Gastroesophageal sphincter (tissue), 4 donors: ENCODE measurements around the gene QRSL1. TPM values are rescaled to one million over a fixed set of nuclear protein-coding genes. Genes with fewer than 3 reads are reported as not detected.

Experiments
- ATAC-seq: fragments of 150-250 bp; one replicate; pipeline ENCODE4 v1.9.1; 2016; ENCODE audit warnings: mild to moderate bottlenecking, moderate library complexity
- H3K27ac ChIP-seq, 4 donors: fragments of 200-600 bp; sonication (generic) in 3 of 4; 1 replicate in 3 of 4; 2 replicates in 1 of 4; pipeline ENCODE4 v1.5.1; 2016 to 2019
- H3K27me3 ChIP-seq: fragments of 200-600 bp; sonication (generic); one replicate; pipeline ENCODE4 v1.5.1; 2019
- H3K36me3 ChIP-seq, 2 donors: fragments of 200-600 bp; sonication (generic); one replicate each; pipeline ENCODE4 v1.5.1; 2019; ENCODE audit warnings: control low read depth in 1 of 2
- H3K4me1 ChIP-seq, 3 donors: fragments of 200-600 bp; sonication (generic); 1 replicate in 2 of 3; 2 replicates in 1 of 3; pipeline ENCODE4 v1.5.1; 2016 to 2019; ENCODE audit warnings: control low read depth in 2 of 3
- H3K4me3 ChIP-seq, 2 donors: fragments of 200-600 bp; sonication (generic); one replicate each; pipeline ENCODE4 v1.5.1; 2019; ENCODE audit warnings: mild to moderate bottlenecking in 1 of 2, moderate library complexity in 1 of 2
- H3K9me3 ChIP-seq, 3 donors: fragments of 200-600 bp; sonication (generic); one replicate each; pipeline ENCODE4 v1.5.1; 2017 to 2019; ENCODE audit warnings: control low read depth in 2 of 3
- EP300 ChIP-seq: sonication (generic); formaldehyde crosslinking; IDR thresholded peaks from one replicate; pipeline ENCODE4 v1.6.1; 2017; ENCODE audit warnings: antibody characterized with exemption, mild to moderate bottlenecking
- POLR2A ChIP-seq, 2 donors: fragments of 450-650 bp; IDR thresholded peaks; one replicate each; pipeline ENCODE4 v1.6.1; 2017; ENCODE audit warnings: antibody characterized with exemption in 2 of 2, mild to moderate bottlenecking in 2 of 2, moderate library complexity in 1 of 2
- POLR2AphosphoS5 ChIP-seq: sonication (generic); formaldehyde crosslinking; IDR thresholded peaks from one replicate; pipeline ENCODE4 v1.6.1; 2017; ENCODE audit warnings: antibody characterized with exemption
- WGBS, 2 donors: methylation state at CpG; one replicate each; pipeline ENCODE4 v1.1.5; 2018; ENCODE audit warnings: low coverage in 1 of 2; 5-methylcytosine and 5-hydroxymethylcytosine counted together
- total RNA-seq, 4 donors: library from RNA; depleted of rRNA; stranded (reverse); fragments of >200 nt; gene quantifications; one replicate each; pipeline ENCODE4 v1.1.0, GENCODE V29; 2016
- TF ChIP-seq, protein P1 (sequence below), 4 experiments: fragments of 200-600 bp in 2 of 4; fragments of 450-650 bp in 2 of 4; sonication (generic) in 1 of 4; IDR thresholded peaks; one replicate each; pipeline ENCODE4 v1.5.1; 2017 to 2019; ENCODE audit warnings: antibody characterized with exemption in 4 of 4, mild to moderate bottlenecking in 2 of 4, moderate library complexity in 2 of 4

QRSL1 gene
- total RNA-seq, 4 donors from 2014 or later = 7.5 to 10.3 (median 9.5) TPM

DNA sequence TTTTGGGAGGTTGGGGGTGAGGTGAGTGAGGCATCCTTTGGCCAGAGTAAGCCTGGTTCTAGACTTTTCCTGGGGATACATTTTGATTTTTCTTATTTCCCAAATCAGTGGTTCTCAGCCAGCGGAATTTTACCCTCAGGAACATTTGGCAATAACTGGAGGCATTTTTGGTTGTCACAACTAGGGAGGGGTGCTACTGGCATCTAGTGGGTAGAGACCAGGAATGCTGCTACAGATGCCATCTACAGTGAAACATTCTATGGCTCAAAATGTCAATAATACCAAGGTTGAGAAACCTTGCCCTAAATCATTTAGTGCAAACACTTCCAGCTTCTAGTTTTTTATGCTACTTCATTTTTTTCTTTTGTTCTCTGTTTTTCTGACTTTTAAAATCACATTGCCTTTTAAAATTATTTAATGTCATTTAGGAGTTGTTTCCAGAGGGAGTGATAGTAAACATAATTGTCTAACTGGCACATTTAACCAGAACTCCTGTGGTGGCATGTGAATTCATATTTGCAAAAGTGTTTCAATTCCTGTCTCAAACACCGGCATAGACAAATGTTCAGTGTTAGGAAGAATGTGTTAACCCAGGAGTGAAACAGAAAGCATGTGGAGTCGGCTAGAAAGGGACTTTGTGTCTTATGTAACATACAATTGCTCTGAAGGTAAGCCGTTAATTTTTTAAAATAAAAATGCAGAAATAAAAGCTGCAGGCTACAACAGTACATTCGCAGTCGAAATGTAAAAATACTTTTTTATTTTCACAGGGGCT, 59.0 kb downstream of the QRSL1 start:
- no peaks in the 10 kb centered on the region for H3K27me3 ChIP-seq
- H3K36me3 ChIP-seq = no peaks in the 10 kb centered on the region
- TF ChIP-seq, protein P1, sequence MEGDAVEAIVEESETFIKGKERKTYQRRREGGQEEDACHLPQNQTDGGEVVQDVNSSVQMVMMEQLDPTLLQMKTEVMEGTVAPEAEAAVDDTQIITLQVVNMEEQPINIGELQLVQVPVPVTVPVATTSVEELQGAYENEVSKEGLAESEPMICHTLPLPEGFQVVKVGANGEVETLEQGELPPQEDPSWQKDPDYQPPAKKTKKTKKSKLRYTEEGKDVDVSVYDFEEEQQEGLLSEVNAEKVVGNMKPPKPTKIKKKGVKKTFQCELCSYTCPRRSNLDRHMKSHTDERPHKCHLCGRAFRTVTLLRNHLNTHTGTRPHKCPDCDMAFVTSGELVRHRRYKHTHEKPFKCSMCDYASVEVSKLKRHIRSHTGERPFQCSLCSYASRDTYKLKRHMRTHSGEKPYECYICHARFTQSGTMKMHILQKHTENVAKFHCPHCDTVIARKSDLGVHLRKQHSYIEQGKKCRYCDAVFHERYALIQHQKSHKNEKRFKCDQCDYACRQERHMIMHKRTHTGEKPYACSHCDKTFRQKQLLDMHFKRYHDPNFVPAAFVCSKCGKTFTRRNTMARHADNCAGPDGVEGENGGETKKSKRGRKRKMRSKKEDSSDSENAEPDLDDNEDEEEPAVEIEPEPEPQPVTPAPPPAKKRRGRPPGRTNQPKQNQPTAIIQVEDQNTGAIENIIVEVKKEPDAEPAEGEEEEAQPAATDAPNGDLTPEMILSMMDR (IDR thresholded peaks at IDR 0.05) = no peak
- TF ChIP-seq POLR2AphosphoS5 (no peak), POLR2A (IDR thresholded peaks at IDR 0.05) (no peak), EP300 (no peak)
- H3K27ac ChIP-seq = no peak overlapping the region
- ATAC-seq = no peak
- no peaks in the 10 kb centered on the region for H3K9me3 ChIP-seq
- no peak overlapping the region for H3K4me3 ChIP-seq
- peaks cover 0 to 8% (median 4%) of the 10 kb centered on the region in 3 donors for H3K4me1 ChIP-seq
- WGBS, 2 donors = 65 to 82% methylated on average over 5 to 6 of the region's 6 CpGs

DNA sequence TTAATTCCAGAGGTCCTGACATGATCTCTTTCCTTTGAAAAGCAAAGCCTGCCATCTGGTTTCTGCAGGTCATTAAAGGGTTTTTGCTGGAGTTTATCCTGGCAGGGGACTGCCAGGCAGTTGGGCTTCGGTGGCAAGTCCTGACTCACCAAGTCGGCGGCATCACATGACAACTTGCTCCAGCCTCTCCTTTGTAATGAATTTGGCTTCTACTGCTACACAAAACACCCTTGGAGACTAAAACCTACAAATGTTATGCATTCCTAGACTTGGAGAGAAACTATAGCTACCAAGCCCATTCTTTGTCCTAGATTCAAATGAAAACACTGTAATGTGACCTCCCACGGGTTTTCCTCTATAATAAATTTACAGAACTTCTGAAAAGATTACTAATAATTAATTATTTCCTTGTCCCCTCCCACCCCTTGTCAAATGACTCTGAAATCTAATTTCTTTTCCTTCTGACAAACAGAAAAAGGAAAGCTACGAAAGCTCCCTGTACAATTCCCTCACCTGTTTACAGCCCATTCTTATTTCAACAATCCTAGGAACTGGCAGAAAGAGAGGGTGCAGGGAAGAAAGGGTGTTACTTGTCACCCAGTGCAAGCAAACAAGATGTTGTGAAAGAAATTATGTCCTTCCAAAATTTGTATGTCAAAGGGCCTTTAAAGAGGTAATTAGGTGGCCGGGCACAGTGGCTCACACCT, 62.9 kb downstream of the QRSL1 start:
- H3K4me3 ChIP-seq = no peak overlapping the region
- peak; percentile 52 for ATAC-seq
- WGBS, 2 donors = 12 to 26% methylated on average over 6 of the region's 6 CpGs
- TF ChIP-seq POLR2A (IDR thresholded peaks at IDR 0.05) (no peak), POLR2AphosphoS5 (no peak), EP300 (no peak)
- TF ChIP-seq, protein P1 (IDR thresholded peaks at IDR 0.05) = no peak
- no peaks in the 10 kb centered on the region for H3K36me3 ChIP-seq
- H3K27ac ChIP-seq = no peak overlapping the region
- H3K27me3 ChIP-seq = no peaks in the 10 kb centered on the region
- H3K9me3 ChIP-seq = no peaks in the 10 kb centered on the region
- H3K4me1 ChIP-seq = peaks cover 0 to 8% (median 4%) of the 10 kb centered on the region in 3 donors

DNA sequence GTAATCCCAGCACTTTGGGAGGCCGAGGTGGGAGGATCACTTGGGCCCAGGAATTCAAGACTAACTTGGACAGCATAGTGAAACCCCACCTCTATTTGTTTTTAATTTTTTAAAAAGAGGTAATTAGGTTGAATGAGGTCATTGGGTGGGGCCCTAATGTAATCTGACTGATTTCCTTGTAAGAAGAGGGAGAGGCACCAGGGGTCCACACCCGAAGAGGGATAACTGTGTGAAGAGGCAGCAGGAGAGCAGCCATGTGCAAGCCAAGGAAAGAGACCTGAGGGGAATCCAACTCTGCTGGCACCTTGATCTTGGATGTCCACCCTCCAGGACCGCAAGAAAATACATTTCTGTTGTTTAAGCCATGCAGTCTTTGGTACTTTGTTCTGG, 63.4 kb downstream of the QRSL1 start:
- Histone ChIP-seq H3K4me1 (peaks cover 0 to 8% (median 4%) of the 10 kb centered on the region in 3 donors), H3K4me3 (no peak overlapping the region), H3K9me3 (no peaks in the 10 kb centered on the region), H3K36me3 (no peaks in the 10 kb centered on the region), H3K27ac (no peak overlapping the region), H3K27me3 (no peaks in the 10 kb centered on the region)
- no peak for TF ChIP-seq POLR2A (IDR thresholded peaks at IDR 0.05)
- TF ChIP-seq, protein P1 (IDR thresholded peaks at IDR 0.05) = no peak
- no peak for TF ChIP-seq POLR2AphosphoS5
- no peak for TF ChIP-seq EP300
- no peak for ATAC-seq
- 63 to 67% methylated on average over 3 of the region's 3 CpGs for WGBS, 2 donors

DNA sequence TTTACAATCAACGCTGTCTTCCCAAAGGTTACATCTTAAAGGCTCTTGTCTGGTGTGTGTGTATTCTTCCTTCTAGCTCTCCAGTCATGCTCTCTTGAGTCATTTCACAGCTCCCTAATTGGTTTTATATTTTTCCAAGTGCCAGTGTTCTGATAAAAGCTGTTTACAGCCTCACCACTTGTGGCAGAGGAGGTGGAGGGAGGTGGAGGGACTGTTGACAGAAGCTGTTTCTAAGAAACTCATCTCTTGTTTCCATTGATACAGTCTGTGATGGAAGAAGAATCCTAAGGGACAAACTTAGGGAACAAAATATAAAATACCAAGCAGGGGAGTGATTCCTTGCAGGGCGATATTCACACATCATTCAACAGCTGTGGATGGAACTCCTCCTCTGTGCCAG, 64.0 kb downstream of the QRSL1 start:
- WGBS, 2 donors = 61 to 71% methylated on average over 2 of the region's 2 CpGs

More for the DNA sequence above, 64.0 kb downstream of the QRSL1 start:
- Histone ChIP-seq H3K27me3 (no peaks in the 10 kb centered on the region), H3K4me1 (peaks cover 0 to 8% (median 4%) of the 10 kb centered on the region in 3 donors), H3K9me3 (no peaks in the 10 kb centered on the region), H3K36me3 (no peaks in the 10 kb centered on the region), H3K4me3 (no peak overlapping the region), H3K27ac (no peak overlapping the region)
- TF ChIP-seq EP300 = no peak
- TF ChIP-seq, protein P1 (IDR thresholded peaks at IDR 0.05) = no peak
- TF ChIP-seq POLR2AphosphoS5 = no peak
- no peak for TF ChIP-seq POLR2A (IDR thresholded peaks at IDR 0.05)
- ATAC-seq = no peak
